Chondrocyte (in vitro differentiated cells): ENCODE results near the gene MEF2D. TPM values are rescaled to one million over a fixed set of nuclear protein-coding genes. Genes with fewer than 3 reads are reported as not detected.

ENCODE experiments used
- DNase-seq: peaks from one replicate; pipeline ENCODE4 v3.0.0; 2021; ENCODE audit warnings: mixed read lengths, low spot score
- H3K27ac Mint-ChIP-seq: one replicate; pipeline ENCODE4 v1.8.0; 2021; ENCODE audit warnings: mild to moderate bottlenecking, moderate library complexity, mixed read lengths; ENCODE audit not compliant: unreplicated experiment
- H3K27me3 Mint-ChIP-seq: 2 replicates; pipeline ENCODE4 v1.8.0; 2021; ENCODE audit warnings: low read depth, mixed read lengths
- H3K36me3 Mint-ChIP-seq: 2 replicates; pipeline ENCODE4 v1.8.0; 2021; ENCODE audit warnings: low read depth, mixed read lengths
- H3K4me1 Mint-ChIP-seq: 2 replicates; pipeline ENCODE4 v1.8.0; 2021; ENCODE audit warnings: low read depth, mild to moderate bottlenecking, mixed read lengths
- H3K4me3 Mint-ChIP-seq: one replicate; pipeline ENCODE4 v1.8.0; 2021; ENCODE audit warnings: mild to moderate bottlenecking, moderate library complexity, mixed read lengths; ENCODE audit not compliant: unreplicated experiment
- H3K9me3 Mint-ChIP-seq: 2 replicates; pipeline ENCODE4 v1.8.0; 2021; ENCODE audit warnings: low read depth, mixed read lengths
- CTCF ChIP-seq: fragments of 200-600 bp; sonication (generic); IDR thresholded peaks from 2 replicates; pipeline ENCODE4 v1.5.0; 2021; ENCODE audit warnings: antibody characterized with exemption, mild to moderate bottlenecking, moderate library complexity
- total RNA-seq: library from RNA; stranded (reverse); gene quantifications from 3 replicates; pipeline ENCODE4 v1.2.1, GENCODE V29; 2021

MEF2D gene
- total RNA-seq, 1 donor from 2014 or later: 62.0 TPM

GRCh38 chr1:156464825-156465452 is 35.6 kb downstream of the MEF2D start:
- no peaks in the 10 kb centered on the region for H3K27me3 Mint-ChIP-seq
- no peaks in the 10 kb centered on the region for H3K9me3 Mint-ChIP-seq
- H3K4me3 Mint-ChIP-seq: peak overlapping the region; percentile 46
- H3K36me3 Mint-ChIP-seq: peaks cover 12% of the 10 kb centered on the region
- no peak for DNase-seq
- no peak for TF ChIP-seq CTCF
- peak overlapping the region; percentile 97 for H3K27ac Mint-ChIP-seq
- H3K4me1 Mint-ChIP-seq: peaks cover 76% of the 10 kb centered on the region

- peaks cover 74% of the 10 kb centered on the region for H3K4me1 Mint-ChIP-seq
These were observed 36.2 kb downstream of the MEF2D start for GRCh38 chr1:156464335-156464734.

GRCh38 chr1:156463874-156464273 is 36.7 kb downstream of the MEF2D start:
- TF ChIP-seq CTCF: no peak
- H3K4me1 Mint-ChIP-seq: peaks cover 71% of the 10 kb centered on the region
- H3K27me3 Mint-ChIP-seq: no peaks in the 10 kb centered on the region
- H3K27ac Mint-ChIP-seq: peak overlapping the region; percentile 97
- H3K4me3 Mint-ChIP-seq: peak overlapping the region; percentile 22
- no peaks in the 10 kb centered on the region for H3K9me3 Mint-ChIP-seq
- peaks cover 9% of the 10 kb centered on the region for H3K36me3 Mint-ChIP-seq
- no peak for DNase-seq

More at GRCh38 chr1:156464335-156464734, 36.2 kb downstream of the MEF2D start:
- no peaks in the 10 kb centered on the region for H3K27me3 Mint-ChIP-seq
- no peaks in the 10 kb centered on the region for H3K9me3 Mint-ChIP-seq
- DNase-seq: no peak
- peaks cover 11% of the 10 kb centered on the region for H3K36me3 Mint-ChIP-seq
- H3K4me3 Mint-ChIP-seq: peak overlapping the region; percentile 51
- H3K27ac Mint-ChIP-seq: peak overlapping the region; percentile 97
- TF ChIP-seq CTCF: no peak

- Mint-ChIP-seq H3K27me3 (no peaks in the 10 kb centered on the region), H3K36me3 (peaks cover 6% of the 10 kb centered on the region), H3K27ac (peak overlapping the region; percentile 97), H3K4me3 (no peak overlapping the region), H3K9me3 (no peaks in the 10 kb centered on the region), H3K4me1 (peaks cover 72% of the 10 kb centered on the region)
- DNase-seq: no peak
- TF ChIP-seq CTCF: no peak
These were observed 37.4 kb downstream of the MEF2D start for GRCh38 chr1:156462954-156463795.

GRCh38 chr1:156461781-156462647 is 38.6 kb downstream of the MEF2D start:
- Mint-ChIP-seq H3K9me3 (no peaks in the 10 kb centered on the region), H3K27me3 (no peaks in the 10 kb centered on the region), H3K4me1 (peaks cover 79% of the 10 kb centered on the region), H3K36me3 (peaks cover 2% of the 10 kb centered on the region), H3K27ac (peak overlapping the region; percentile 57), H3K4me3 (no peak overlapping the region)
- no peak for DNase-seq
- TF ChIP-seq CTCF: no peak
